Stomach (tissue), 9 donors: ENCODE results near the gene DHDDS. TPM values are rescaled to one million over a fixed set of nuclear protein-coding genes. Genes with fewer than 3 reads are reported as not detected.

Source experiments
- DNase-seq, 2 donors: peaks; one replicate each; pipeline versions ENCODE4 v3.0.0 to v3.0.0-alpha.2; 2013 to 2019
- H3K27ac ChIP-seq, 5 donors: fragments of 200-600 bp in 4 of 5; sonication (generic) in 4 of 5; one replicate each; pipeline ENCODE4 v1.5.1; 2013 to 2019; ENCODE audit warnings: mild to moderate bottlenecking in 1 of 5, moderate library complexity in 1 of 5
- H3K27me3 ChIP-seq, 3 donors: fragments of 200-600 bp; sonication (generic); one replicate each; pipeline ENCODE4 v1.5.1; 2017 to 2019; ENCODE audit warnings: mixed run types in 1 of 3
- H3K36me3 ChIP-seq, 4 donors: fragments of 200-600 bp; sonication (generic); 1 replicate in 3 of 4; 2 replicates in 1 of 4; pipeline ENCODE4 v1.5.1; 2016 to 2019
- H3K4me1 ChIP-seq, 4 donors: fragments of 200-600 bp; sonication (generic); one replicate each; pipeline ENCODE4 v1.5.1; 2016 to 2019
- H3K4me3 ChIP-seq, 4 donors: fragments of 200-600 bp; sonication (generic) in 3 of 4; one replicate each; pipeline ENCODE4 v1.5.1; 2016 to 2019; ENCODE audit warnings: mild to moderate bottlenecking in 1 of 4
- H3K9me3 ChIP-seq, 4 donors: fragments of 200-600 bp; sonication (generic); one replicate each; pipeline ENCODE4 v1.5.1; 2016 to 2019
- CTCF ChIP-seq, 7 experiments: fragments of 450-650 bp in 4 of 7; fragments of 200-600 bp in 3 of 7; sonication (generic) in 3 of 7; IDR thresholded peaks; one replicate each; pipeline ENCODE4 v1.5.1; 2016 to 2019; ENCODE audit warnings: antibody characterized with exemption in 7 of 7, control low read depth in 2 of 7, mild to moderate bottlenecking in 1 of 7
- EP300 ChIP-seq: sonication (generic); formaldehyde crosslinking; IDR thresholded peaks from one replicate; pipeline ENCODE4 v1.6.1; 2017; ENCODE audit warnings: antibody characterized with exemption
- POLR2A ChIP-seq, 4 donors: fragments of 450-650 bp; IDR thresholded peaks; one replicate each; pipeline ENCODE4 v1.6.1; 2016; ENCODE audit warnings: antibody characterized with exemption in 4 of 4, control low read depth in 2 of 4, mild to moderate bottlenecking in 1 of 4, moderate library complexity in 1 of 4
- POLR2AphosphoS5 ChIP-seq, 3 donors: sonication (generic); formaldehyde crosslinking; IDR thresholded peaks; one replicate each; pipeline ENCODE4 v1.6.1; 2016; ENCODE audit warnings: antibody characterized with exemption in 3 of 3
- WGBS, 5 donors: extraction: QIAGEN DNeasy Blood & Tissue Kit in 3 of 5; methylation state at CpG; one replicate each; pipeline versions ENCODE4 v1.1.5 to v1.1.7; 2013 to 2018; 5-methylcytosine and 5-hydroxymethylcytosine counted together
- intact Hi-C: fragments of 100-400 bp; cut with DNase I; formaldehyde crosslinking; loops from one replicate; pipeline ENCODE4 v1.15.1; 2023; ENCODE audit warnings: low total_unique reads
- polyA plus RNA-seq, 3 donors: library from polyadenylated mRNA; stranded (reverse); fragments of 200-250 nt; gene quantifications; one replicate each; pipeline ENCODE4 v1.2.3, GENCODE V29; 2013
- total RNA-seq, 5 donors: library from RNA; depleted of rRNA; stranded (reverse); fragments of >200 nt; gene quantifications; one replicate each; pipeline versions ENCODE4 v1.1.0 to v1.2.3, GENCODE V29; 2014 to 2016
- donor health status: healthy with polysubstance abuse.
- donor health status: Bipolar disorder and iron deficiency.
- donor health status: healthy.

The DHDDS gene
- total and polyA plus RNA-seq, 8 donors, result 15.3 to 63.6 (median 43.7) TPM

GRCh38 chr1:26516987-26517765 is 85.1 kb downstream of the DHDDS start:
- Histone ChIP-seq H3K4me1 (no peaks in the 10 kb centered on the region), H3K9me3 (no peaks in the 10 kb centered on the region), H3K4me3 (no peak overlapping the region), H3K27ac (no peak overlapping the region), H3K27me3 (peaks cover 0 to under 1% (median 0%) of the 10 kb centered on the region in 3 donors), H3K36me3 (no peaks in the 10 kb centered on the region)
- TF ChIP-seq CTCF (IDR thresholded peaks at IDR 0.05) (no peak), POLR2A (IDR thresholded peaks at IDR 0.05) (no peak), EP300 (no peak), POLR2AphosphoS5 (IDR thresholded peaks at IDR 0.05) (no peak)
- intact Hi-C loops, result no loop called here
- DNase-seq, result no peak
- 88 to 93% (median 92%) methylated on average over 4 of the region's 4 CpGs for WGBS, 5 donors

- Histone ChIP-seq H3K4me1 (no peaks in the 10 kb centered on the region), H3K4me3 (no peak overlapping the region), H3K36me3 (no peaks in the 10 kb centered on the region), H3K27me3 (peaks cover 0 to 5% (median 0%) of the 10 kb centered on the region in 3 donors), H3K9me3 (no peaks in the 10 kb centered on the region), H3K27ac (no peak overlapping the region)
- 64 to 86% (median 80%) methylated on average over 1 of the region's 1 CpG for WGBS, 5 donors
- no peak for DNase-seq
- TF ChIP-seq POLR2A (IDR thresholded peaks at IDR 0.05) (no peak), CTCF (IDR thresholded peaks at IDR 0.05) (no peak), EP300 (no peak), POLR2AphosphoS5 (IDR thresholded peaks at IDR 0.05) (no peak)
- intact Hi-C loops, result no loop called here
Measured at GRCh38 chr1:26517766-26518049, 85.6 kb downstream of the DHDDS start.

GRCh38 chr1:26518355-26518754 is 86.2 kb downstream of the DHDDS start:
- H3K36me3 ChIP-seq, result no peaks in the 10 kb centered on the region
- intact Hi-C loops, result no loop called here
- 86 to 90% (median 87%) methylated on average over 6 of the region's 6 CpGs for WGBS, 5 donors
- no peak overlapping the region for H3K4me3 ChIP-seq
- no peak overlapping the region for H3K27ac ChIP-seq
- no peaks in the 10 kb centered on the region for H3K4me1 ChIP-seq
- TF ChIP-seq EP300, result no peak
- no peak for TF ChIP-seq POLR2A (IDR thresholded peaks at IDR 0.05)
- no peak for TF ChIP-seq POLR2AphosphoS5 (IDR thresholded peaks at IDR 0.05)
- no peak for TF ChIP-seq CTCF (IDR thresholded peaks at IDR 0.05)
- DNase-seq, result no peak
- H3K9me3 ChIP-seq, result no peaks in the 10 kb centered on the region
- peaks cover 0 to 11% (median 0%) of the 10 kb centered on the region in 3 donors for H3K27me3 ChIP-seq

GRCh38 chr1:26520339-26520738 is 88.2 kb downstream of the DHDDS start:
- no peak for TF ChIP-seq POLR2AphosphoS5 (IDR thresholded peaks at IDR 0.05)
- TF ChIP-seq POLR2A (IDR thresholded peaks at IDR 0.05), result no peak
- TF ChIP-seq CTCF (IDR thresholded peaks at IDR 0.05), result no peak
- no peak for TF ChIP-seq EP300
- H3K27me3 ChIP-seq, result peaks cover 0 to 30% (median 0%) of the 10 kb centered on the region in 3 donors
- H3K9me3 ChIP-seq, result no peaks in the 10 kb centered on the region
- 71 to 85% (median 81%) methylated on average over 5 of the region's 5 CpGs for WGBS, 5 donors
- DNase-seq, result no peak
- H3K36me3 ChIP-seq, result no peaks in the 10 kb centered on the region
- intact Hi-C loops, result no loop called here
- no peak overlapping the region for H3K4me3 ChIP-seq
- H3K4me1 ChIP-seq, result no peaks in the 10 kb centered on the region
- no peak overlapping the region for H3K27ac ChIP-seq

Other genes with a start within 250 kb of the DHDDS start
- not detected for gene CATSPER4, start 241.7 kb upstream of the DHDDS start, total RNA-seq
- not detected for gene CATSPER4, start 241.7 kb upstream of the DHDDS start, polyA plus RNA-seq
- 10 to 100 TPM in 3 of 5 donors, 1 to 10 TPM in 1, under 1 TPM in 1; 0.58 to 21.0 (median 10.3) TPM for gene CEP85, start 198.1 kb upstream of the DHDDS start, total RNA-seq
- gene CEP85, start 198.1 kb upstream of the DHDDS start, polyA plus RNA-seq, result 1 to 10 TPM; 2.1 to 5.3 (median 2.7) TPM
- gene SH3BGRL3, start 152.2 kb upstream of the DHDDS start, total RNA-seq, result 100 to 1,000 TPM in 1 of 5 donors, 10 to 100 TPM in 3, 1 to 10 TPM in 1; 7.2 to 102 (median 29.5) TPM
- gene SH3BGRL3, start 152.2 kb upstream of the DHDDS start, polyA plus RNA-seq, result 100 to 1,000 TPM; 142 to 267 (median 227) TPM
- 10 to 100 TPM in 3 of 5 donors, 1 to 10 TPM in 2; 7.3 to 12.9 (median 12.2) TPM for gene UBXN11, start 125.7 kb upstream of the DHDDS start, total RNA-seq
- gene UBXN11, start 125.7 kb upstream of the DHDDS start, polyA plus RNA-seq, result 10 to 100 TPM; 14.4 to 26.3 (median 19.3) TPM
- 10 to 100 TPM in 2 of 5 donors, 1 to 10 TPM in 1, not detected in 2; 5.1 to 15.2 (median 10.7) TPM for gene CD52, start 114.4 kb upstream of the DHDDS start, total RNA-seq
- gene CD52, start 114.4 kb upstream of the DHDDS start, polyA plus RNA-seq, result 10 to 100 TPM; 27.3 to 68.2 (median 48.7) TPM
- 10 to 100 TPM in 1 of 5 donors, 1 to 10 TPM in 3, under 1 TPM in 1; 0.92 to 12.7 (median 2.3) TPM for gene CRYBG2, start 78.2 kb upstream of the DHDDS start, total RNA-seq
- 10 to 100 TPM in 1 of 3 donors, 1 to 10 TPM in 1, under 1 TPM in 1; 0.15 to 66.8 (median 4.0) TPM for gene CRYBG2, start 78.2 kb upstream of the DHDDS start, polyA plus RNA-seq
- gene ZNF683, start 59.6 kb upstream of the DHDDS start, total RNA-seq, result 1 to 10 TPM in 1 of 5 donors, not detected in 4; 3.6 TPM
- gene ZNF683, start 59.6 kb upstream of the DHDDS start, polyA plus RNA-seq, result 1 to 10 TPM in 1 of 3 donors, under 1 TPM in 2; 0.25 to 1.5 (median 0.28) TPM
- not detected for gene LIN28A, start 21.5 kb upstream of the DHDDS start, total RNA-seq
- gene LIN28A, start 21.5 kb upstream of the DHDDS start, polyA plus RNA-seq, result not detected
- 100 to 1,000 TPM in 4 of 5 donors, 10 to 100 TPM in 1; 70.1 to 897 (median 422) TPM for gene HMGN2, start 40.1 kb downstream of the DHDDS start, total RNA-seq
- 100 to 1,000 TPM; 418 to 629 (median 615) TPM for gene HMGN2, start 40.1 kb downstream of the DHDDS start, polyA plus RNA-seq
- gene RPS6KA1, start 97.4 kb downstream of the DHDDS start, total RNA-seq, result 100 to 1,000 TPM in 1 of 5 donors, 10 to 100 TPM in 4; 15.2 to 769 (median 46.7) TPM
- 10 to 100 TPM; 21.4 to 37.9 (median 25.5) TPM for gene RPS6KA1, start 97.4 kb downstream of the DHDDS start, polyA plus RNA-seq